Smooth muscle cell (in vitro differentiated cells): ENCODE data around the gene ALG2. TPM values are rescaled to one million over a fixed set of nuclear protein-coding genes. Genes with fewer than 3 reads are reported as not detected.

Experiments
- DNase-seq: peaks from one replicate; lab custom pipeline; 2025; ENCODE audit not compliant: unreplicated experiment; lab: John Stamatoyannopoulos, UW
- H2AFZ ChIP-seq: fragments of 200-600 bp; sonication (generic); 2 replicates; pipeline ENCODE4 v1.6.0; 2016; ENCODE audit warnings: antibody characterized with exemption, low read depth, mild to moderate bottlenecking
- H3F3A ChIP-seq: fragments of 200-600 bp; sonication (generic); 2 replicates; pipeline ENCODE4 v1.6.0; 2017; ENCODE audit warnings: antibody characterized with exemption, low read depth
- H3K27ac ChIP-seq: fragments of 200-600 bp; sonication (generic); 2 replicates; pipeline ENCODE4 v1.5.1; 2016; ENCODE audit warnings: low read depth, mild to moderate bottlenecking
- H3K27me3 ChIP-seq: fragments of 200-600 bp; sonication (generic); 2 replicates; pipeline ENCODE4 v1.6.1; 2016; ENCODE audit warnings: low read depth, mild to moderate bottlenecking
- H3K36me3 ChIP-seq: fragments of 200-600 bp; sonication (generic); 2 replicates; pipeline ENCODE4 v1.5.1; 2016; ENCODE audit warnings: low read depth
- H3K4me1 ChIP-seq: fragments of 200-600 bp; sonication (generic); 2 replicates; pipeline ENCODE4 v1.5.1; 2016; ENCODE audit warnings: low read depth
- H3K4me2 ChIP-seq: fragments of 200-600 bp; sonication (generic); 2 replicates; pipeline ENCODE4 v1.6.0; 2016; ENCODE audit warnings: mild to moderate bottlenecking
- H3K4me3 ChIP-seq: fragments of 200-600 bp; sonication (generic); 2 replicates; pipeline ENCODE4 v1.5.1; 2016; ENCODE audit warnings: mild to moderate bottlenecking
- H3K79me2 ChIP-seq: fragments of 200-600 bp; sonication (generic); 2 replicates; pipeline ENCODE4 v1.6.0; 2016; ENCODE audit warnings: low read depth, mild to moderate bottlenecking
- H3K9ac ChIP-seq: fragments of 200-600 bp; sonication (generic); 2 replicates; pipeline ENCODE4 v1.6.0; 2016; ENCODE audit warnings: low read depth
- H3K9me3 ChIP-seq: fragments of 200-600 bp; sonication (generic); replicated peaks from 2 replicates; pipeline ENCODE4 v1.5.1; 2016; ENCODE audit warnings: low read depth
- H4K20me1 ChIP-seq: fragments of 200-600 bp; sonication (generic); 2 replicates; pipeline ENCODE4 v1.6.0; 2016; ENCODE audit warnings: low read depth
- WGBS: methylation state at CpG from one replicate; pipeline ENCODE4 v1.1.7; 2016; ENCODE audit warnings: low lambda C conversion rate; 5-methylcytosine and 5-hydroxymethylcytosine counted together
- polyA plus RNA-seq: library from polyadenylated mRNA; unstranded; fragments of >200 nt; fragmentation: Nextera tagmentation; extraction: Ambion mirVana; gene quantifications from 2 replicates; pipeline ENCODE4 v1.2.1, GENCODE V29; 2016
- total RNA-seq: library from RNA; depleted of rRNA; stranded (reverse); fragments of >200 nt; gene quantifications from 2 replicates; pipeline ENCODE4 v1.2.3, GENCODE V29; 2014
- TF ChIP-seq, protein P1 (sequence below): fragments of 200-600 bp; sonication (generic); IDR thresholded peaks from 2 replicates; pipeline ENCODE4 v1.5.1; 2017; ENCODE audit warnings: borderline replicate concordance, mild to moderate bottlenecking, antibody characterized with exemption; ENCODE audit not compliant: insufficient read depth, poor library complexity, severe bottlenecking

ALG2 gene
- total and polyA plus RNA-seq, 2 experiments from 2014 or later: 53.9 to 60.4 TPM

DNA sequence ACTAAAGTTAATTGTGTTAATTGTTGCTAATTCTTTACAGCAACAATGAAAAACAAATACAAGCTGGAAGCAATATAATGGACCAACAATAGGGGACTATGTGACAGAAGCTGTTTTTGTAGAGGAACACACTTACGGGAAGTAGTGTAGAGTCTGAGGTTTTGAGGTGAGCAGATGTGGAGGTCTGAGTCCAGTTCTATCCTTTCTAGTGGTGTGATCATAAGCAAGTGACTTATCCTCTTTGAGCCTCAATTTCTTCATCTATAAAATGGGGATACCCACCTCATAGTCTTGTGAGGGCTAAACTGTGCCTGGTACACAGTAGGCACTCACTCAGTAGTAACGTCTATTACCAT lies 28.3 kb downstream of the ALG2 start:
- no peak overlapping the region for H3K9ac ChIP-seq
- H4K20me1 ChIP-seq: no peaks in the 10 kb centered on the region
- 80% methylated on average over 2 of the region's 2 CpGs for WGBS
- no peaks in the 10 kb centered on the region for H3F3A ChIP-seq
- no peak overlapping the region for H2AFZ ChIP-seq
- no peaks in the 10 kb centered on the region for H3K36me3 ChIP-seq
- no peak overlapping the region for H3K4me3 ChIP-seq
- H3K27ac ChIP-seq: no peak overlapping the region
- no peaks in the 10 kb centered on the region for H3K4me1 ChIP-seq
- DNase-seq: no peak
- no peak overlapping the region for H3K4me2 ChIP-seq
- TF ChIP-seq, protein P1, sequence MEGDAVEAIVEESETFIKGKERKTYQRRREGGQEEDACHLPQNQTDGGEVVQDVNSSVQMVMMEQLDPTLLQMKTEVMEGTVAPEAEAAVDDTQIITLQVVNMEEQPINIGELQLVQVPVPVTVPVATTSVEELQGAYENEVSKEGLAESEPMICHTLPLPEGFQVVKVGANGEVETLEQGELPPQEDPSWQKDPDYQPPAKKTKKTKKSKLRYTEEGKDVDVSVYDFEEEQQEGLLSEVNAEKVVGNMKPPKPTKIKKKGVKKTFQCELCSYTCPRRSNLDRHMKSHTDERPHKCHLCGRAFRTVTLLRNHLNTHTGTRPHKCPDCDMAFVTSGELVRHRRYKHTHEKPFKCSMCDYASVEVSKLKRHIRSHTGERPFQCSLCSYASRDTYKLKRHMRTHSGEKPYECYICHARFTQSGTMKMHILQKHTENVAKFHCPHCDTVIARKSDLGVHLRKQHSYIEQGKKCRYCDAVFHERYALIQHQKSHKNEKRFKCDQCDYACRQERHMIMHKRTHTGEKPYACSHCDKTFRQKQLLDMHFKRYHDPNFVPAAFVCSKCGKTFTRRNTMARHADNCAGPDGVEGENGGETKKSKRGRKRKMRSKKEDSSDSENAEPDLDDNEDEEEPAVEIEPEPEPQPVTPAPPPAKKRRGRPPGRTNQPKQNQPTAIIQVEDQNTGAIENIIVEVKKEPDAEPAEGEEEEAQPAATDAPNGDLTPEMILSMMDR: no peak
- no peaks in the 10 kb centered on the region for H3K79me2 ChIP-seq
- no peaks in the 10 kb centered on the region for H3K27me3 ChIP-seq
- no peaks in the 10 kb centered on the region for H3K9me3 ChIP-seq

DNA sequence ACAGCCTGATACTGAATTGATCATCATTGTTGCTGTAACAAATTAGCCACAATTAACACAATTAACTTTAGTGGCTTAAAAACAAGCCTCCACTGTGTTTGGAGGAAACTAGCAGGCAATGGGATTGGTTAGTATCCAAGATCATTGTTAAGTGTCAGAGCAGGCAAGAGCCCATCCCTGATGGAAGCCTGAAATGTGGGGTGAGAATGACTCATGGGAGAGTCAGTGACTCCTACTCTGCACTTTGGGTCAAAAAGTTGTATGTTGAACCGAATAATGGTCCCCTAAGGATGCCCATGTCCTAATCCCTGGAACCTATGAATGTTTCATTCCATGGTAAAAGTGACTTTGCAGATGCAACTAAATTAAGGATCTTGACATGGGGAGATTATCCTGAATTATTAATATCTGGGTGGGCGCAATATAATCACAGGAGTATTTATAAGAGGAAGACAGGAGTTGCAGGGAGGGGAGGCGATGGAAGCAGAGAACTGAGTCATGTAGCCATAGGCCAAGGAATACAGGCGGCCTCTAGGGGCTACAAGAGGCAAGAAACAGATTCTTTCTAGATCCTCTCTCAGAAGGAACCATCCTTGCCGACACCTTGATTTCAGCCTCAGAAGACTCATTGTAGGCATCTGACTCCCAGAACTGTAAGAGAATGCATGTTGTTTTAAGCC lies 28.8 kb downstream of the ALG2 start:
- 77% methylated on average over 5 of the region's 5 CpGs for WGBS
- no peak for DNase-seq
- Histone ChIP-seq H3K36me3 (no peaks in the 10 kb centered on the region), H3K27ac (no peak overlapping the region), H3K9me3 (no peaks in the 10 kb centered on the region), H3K79me2 (no peaks in the 10 kb centered on the region), H3K27me3 (no peaks in the 10 kb centered on the region), H3F3A (no peaks in the 10 kb centered on the region), H3K4me3 (no peak overlapping the region), H4K20me1 (no peaks in the 10 kb centered on the region), H3K4me2 (no peak overlapping the region), H2AFZ (no peak overlapping the region), H3K4me1 (no peaks in the 10 kb centered on the region), H3K9ac (no peak overlapping the region)
- TF ChIP-seq, protein P1: no peak

DNA sequence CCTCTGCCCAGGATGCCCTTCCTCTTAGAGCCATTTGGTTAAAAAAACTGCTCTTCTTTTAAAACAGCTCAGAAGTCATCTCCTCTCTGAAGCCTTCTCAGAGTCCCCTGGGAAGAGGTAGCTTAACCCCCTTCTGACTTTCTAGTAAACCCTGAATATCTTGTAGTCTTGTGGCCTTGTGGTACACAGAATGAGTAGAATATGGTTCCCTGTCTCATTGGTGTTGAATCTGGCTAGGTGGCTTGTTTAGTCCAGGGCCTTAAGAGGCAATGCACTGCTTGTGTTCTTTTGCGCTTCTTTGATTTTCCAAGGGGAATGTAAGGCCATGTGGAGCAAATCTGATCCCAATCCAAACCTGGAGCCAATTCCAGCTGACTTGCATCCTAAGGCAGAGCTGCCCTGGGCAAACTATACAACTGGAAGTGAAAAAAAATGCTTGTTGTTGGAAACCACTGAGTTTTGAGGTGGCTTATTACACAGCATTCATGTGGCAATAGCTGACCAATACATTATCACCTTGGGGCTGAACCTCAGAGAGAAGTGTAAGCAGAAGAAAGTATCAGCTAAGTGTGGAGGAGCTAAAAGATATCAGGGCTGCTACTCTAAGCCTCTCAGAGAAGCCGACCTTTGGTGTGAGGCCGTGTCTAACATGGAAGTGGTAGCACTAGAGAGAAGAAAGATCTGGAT lies 31.0 kb downstream of the ALG2 start:
- Histone ChIP-seq H3F3A (no peaks in the 10 kb centered on the region), H2AFZ (no peak overlapping the region), H3K36me3 (no peaks in the 10 kb centered on the region), H3K27ac (no peak overlapping the region), H3K4me2 (no peak overlapping the region), H3K4me3 (no peak overlapping the region), H3K79me2 (no peaks in the 10 kb centered on the region), H4K20me1 (no peaks in the 10 kb centered on the region), H3K9ac (no peak overlapping the region), H3K4me1 (no peaks in the 10 kb centered on the region), H3K27me3 (peaks cover 5% of the 10 kb centered on the region), H3K9me3 (no peaks in the 10 kb centered on the region)
- TF ChIP-seq, protein P1: no peak
- 94% methylated on average over 3 of the region's 3 CpGs for WGBS
- no peak for DNase-seq
